ENCODE data around the gene NEGR1.

Gene NEGR1

DNA sequence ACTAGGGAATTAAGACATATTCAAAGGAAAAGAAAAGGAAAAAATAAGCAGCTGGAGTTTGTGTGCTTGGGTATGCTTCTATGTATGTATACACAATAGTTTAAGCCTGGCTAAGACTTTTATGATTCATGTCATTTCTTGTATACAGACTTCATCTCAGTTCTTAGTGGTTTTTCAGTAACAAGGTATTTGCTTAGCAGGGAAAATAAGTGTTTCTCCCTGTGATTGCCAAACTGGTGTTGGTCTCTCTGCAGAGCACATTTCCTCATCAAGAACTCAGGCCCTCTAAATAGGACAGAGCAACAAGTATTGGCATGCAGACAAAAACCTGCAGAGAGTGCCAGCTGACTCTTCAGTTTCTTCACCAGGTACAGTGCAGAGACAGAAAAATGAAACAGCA is 717.1 kb downstream of the NEGR1 start:
- H3K4me1 Mint-ChIP-seq = no peaks in the 10 kb centered on the region
- ATAC-seq (ENCODE audit: low read depth) (no peak), DNase-seq (ENCODE audit: low spot score in 2 of 2) (no peak)
- no peaks in the 10 kb centered on the region for H3K9me3 Mint-ChIP-seq
- H3K27me3 Mint-ChIP-seq = no peaks in the 10 kb centered on the region
- H3K36me3 Mint-ChIP-seq = no peaks in the 10 kb centered on the region
- H3K27ac Mint-ChIP-seq = no peak overlapping the region
- H3K4me3 Mint-ChIP-seq = no peak overlapping the region

DNA sequence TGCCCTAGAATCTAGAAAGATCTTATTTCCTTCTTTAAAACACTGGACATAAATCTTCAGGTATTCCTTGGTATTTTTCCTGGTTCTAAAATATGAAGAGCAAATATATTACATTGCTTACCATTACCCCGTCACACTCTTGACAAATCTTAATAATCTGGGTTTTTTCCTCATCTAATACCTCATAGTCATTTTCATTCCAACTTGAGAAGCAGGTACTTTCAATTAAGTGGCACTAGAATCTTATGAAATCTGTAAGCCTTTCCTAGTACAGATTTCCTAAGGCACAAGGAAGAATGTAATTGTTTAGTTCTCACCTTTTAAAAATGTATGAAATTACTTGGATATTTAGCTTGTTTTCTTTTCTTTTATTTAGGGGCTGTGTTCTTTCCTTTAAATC is 720.0 kb downstream of the NEGR1 start:
- Mint-ChIP-seq H3K4me1 (no peaks in the 10 kb centered on the region), H3K36me3 (no peaks in the 10 kb centered on the region), H3K27ac (no peak overlapping the region), H3K9me3 (no peaks in the 10 kb centered on the region), H3K4me3 (no peak overlapping the region), H3K27me3 (no peaks in the 10 kb centered on the region)
- DNase-seq (ENCODE audit: low spot score in 2 of 2) = no peak
- ATAC-seq (ENCODE audit: low read depth) = no peak

GRCh38 chr1:71561729-71562128 is 720.6 kb downstream of the NEGR1 start:
- no peaks in the 10 kb centered on the region for H3K36me3 Mint-ChIP-seq
- H3K27ac Mint-ChIP-seq = no peak overlapping the region
- ATAC-seq (ENCODE audit: low read depth) (no peak), DNase-seq (ENCODE audit: low spot score in 2 of 2) (no peak)
- H3K4me3 Mint-ChIP-seq = no peak overlapping the region
- no peaks in the 10 kb centered on the region for H3K27me3 Mint-ChIP-seq
- no peaks in the 10 kb centered on the region for H3K4me1 Mint-ChIP-seq
- H3K9me3 Mint-ChIP-seq = no peaks in the 10 kb centered on the region

DNA sequence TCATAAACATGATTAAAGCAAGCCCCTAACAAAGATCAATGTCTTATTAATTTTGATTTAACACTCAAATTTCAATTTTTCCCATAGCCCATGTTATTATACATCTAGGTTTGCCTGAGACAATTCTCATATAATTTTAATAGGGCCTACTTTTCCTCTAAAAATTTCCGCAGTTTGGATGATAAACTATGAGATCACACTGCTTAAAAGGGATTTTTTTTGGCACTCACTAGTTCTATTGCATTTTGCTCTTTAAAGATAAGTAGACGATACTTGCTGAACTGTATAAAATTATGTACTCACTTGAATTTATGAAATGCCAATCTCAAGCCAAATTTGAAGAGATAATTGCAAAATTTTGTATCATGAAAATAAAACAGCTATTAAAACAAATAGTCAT is 721.1 kb downstream of the NEGR1 start:
- Mint-ChIP-seq H3K4me3 (no peak overlapping the region), H3K27ac (no peak overlapping the region), H3K27me3 (no peaks in the 10 kb centered on the region), H3K9me3 (no peaks in the 10 kb centered on the region), H3K4me1 (no peaks in the 10 kb centered on the region), H3K36me3 (no peaks in the 10 kb centered on the region)
- ATAC-seq (ENCODE audit: low read depth) (no peak), DNase-seq (ENCODE audit: low spot score in 2 of 2) (no peak)

- DNase-seq (ENCODE audit: low spot score in 2 of 2) (no peak), ATAC-seq (ENCODE audit: low read depth) (no peak)
- H3K27me3 Mint-ChIP-seq = no peaks in the 10 kb centered on the region
- H3K36me3 Mint-ChIP-seq = no peaks in the 10 kb centered on the region
- no peak overlapping the region for H3K4me3 Mint-ChIP-seq
- H3K27ac Mint-ChIP-seq = no peak overlapping the region
- no peaks in the 10 kb centered on the region for H3K9me3 Mint-ChIP-seq
- H3K4me1 Mint-ChIP-seq = no peaks in the 10 kb centered on the region
These were observed 722.5 kb downstream of the NEGR1 start for GRCh38 chr1:71559880-71560279.

GRCh38 chr1:71557138-71557537 is 725.2 kb downstream of the NEGR1 start:
- no peaks in the 10 kb centered on the region for H3K4me1 Mint-ChIP-seq
- no peaks in the 10 kb centered on the region for H3K27me3 Mint-ChIP-seq
- no peak for ATAC-seq (ENCODE audit: low read depth)
- H3K27ac Mint-ChIP-seq = no peak overlapping the region
- no peaks in the 10 kb centered on the region for H3K36me3 Mint-ChIP-seq
- H3K4me3 Mint-ChIP-seq = no peak overlapping the region
- DNase-seq (ENCODE audit: low spot score in 2 of 2) = no peak
- H3K9me3 Mint-ChIP-seq = no peaks in the 10 kb centered on the region

DNA sequence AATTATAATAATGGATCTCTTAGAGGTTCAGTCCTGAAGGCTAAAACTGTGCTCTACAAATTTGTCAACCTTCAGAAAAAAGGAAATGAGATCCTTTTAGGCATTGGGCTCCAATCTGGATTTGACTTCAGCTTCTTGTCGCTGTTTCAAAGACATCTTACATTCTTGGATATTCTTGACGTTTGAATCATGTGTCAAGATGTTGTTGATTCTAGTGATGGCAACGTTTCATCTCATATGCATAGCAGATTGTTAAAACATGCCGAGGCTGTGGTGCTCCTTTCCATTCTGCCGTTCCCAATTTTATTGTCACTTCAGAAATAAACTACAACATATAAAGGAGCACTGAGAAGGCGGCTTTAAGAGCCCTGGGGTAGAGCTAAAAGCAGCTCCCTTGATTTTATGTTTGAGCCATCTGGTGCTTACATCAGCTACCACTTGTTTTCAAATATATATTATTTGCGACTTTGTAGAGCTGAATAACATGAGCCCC is 733.9 kb downstream of the NEGR1 start:
- no peaks in the 10 kb centered on the region for H3K36me3 Mint-ChIP-seq
- ATAC-seq (ENCODE audit: low read depth) (no peak), DNase-seq (ENCODE audit: low spot score in 2 of 2) (no peak)
- no peak overlapping the region for H3K4me3 Mint-ChIP-seq
- peaks cover 4% of the 10 kb centered on the region for H3K9me3 Mint-ChIP-seq
- H3K27me3 Mint-ChIP-seq = no peaks in the 10 kb centered on the region
- no peaks in the 10 kb centered on the region for H3K4me1 Mint-ChIP-seq
- no peak overlapping the region for H3K27ac Mint-ChIP-seq

DNA sequence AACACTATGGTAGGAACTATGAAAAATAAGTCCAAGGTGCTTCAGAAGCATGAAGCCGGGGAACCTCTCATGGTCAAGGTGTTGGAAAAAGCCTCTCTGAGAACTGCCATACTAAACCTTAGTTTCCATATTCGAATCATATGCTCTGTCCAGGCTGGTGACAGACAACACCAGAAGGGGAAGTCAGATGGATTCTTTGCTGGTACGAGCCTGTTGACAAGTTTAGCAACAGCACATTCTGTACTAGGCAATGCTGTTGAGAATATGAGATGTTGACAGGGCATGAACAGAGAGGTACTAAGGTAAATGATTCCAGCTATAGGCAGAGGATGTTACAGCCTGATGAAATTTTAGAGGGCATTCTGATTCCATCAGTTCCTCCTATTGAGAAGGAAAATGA is 740.2 kb downstream of the NEGR1 start:
- no peak overlapping the region for H3K4me3 Mint-ChIP-seq
- no peak for ATAC-seq (ENCODE audit: low read depth)

DNA sequence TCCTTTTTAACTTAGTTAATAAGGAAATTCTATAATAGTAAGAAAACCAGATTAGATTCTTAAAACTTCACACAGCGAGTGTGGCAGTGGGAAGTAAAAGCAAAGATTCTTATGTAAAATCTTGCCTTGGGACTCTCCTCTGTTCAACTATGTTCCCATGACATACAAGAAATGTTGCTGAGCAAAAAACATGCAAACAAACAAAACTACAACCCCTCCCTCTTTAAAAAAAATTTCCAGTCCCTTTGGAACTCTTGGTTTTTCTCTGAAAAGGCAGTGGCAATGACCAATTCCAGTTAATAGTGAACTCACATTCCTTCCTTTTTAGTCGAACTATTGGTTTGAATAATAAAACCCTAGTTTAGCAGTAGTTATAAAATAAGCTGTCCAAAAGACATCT is 748.4 kb downstream of the NEGR1 start:
- DNase-seq (ENCODE audit: low spot score in 2 of 2) = no peak

More for the DNA sequence above, 740.2 kb downstream of the NEGR1 start:
- no peaks in the 10 kb centered on the region for H3K36me3 Mint-ChIP-seq
- no peaks in the 10 kb centered on the region for H3K9me3 Mint-ChIP-seq
- no peaks in the 10 kb centered on the region for H3K4me1 Mint-ChIP-seq
- DNase-seq (ENCODE audit: low spot score in 2 of 2) = no peak
- H3K27ac Mint-ChIP-seq = no peak overlapping the region
- no peaks in the 10 kb centered on the region for H3K27me3 Mint-ChIP-seq

DNA sequence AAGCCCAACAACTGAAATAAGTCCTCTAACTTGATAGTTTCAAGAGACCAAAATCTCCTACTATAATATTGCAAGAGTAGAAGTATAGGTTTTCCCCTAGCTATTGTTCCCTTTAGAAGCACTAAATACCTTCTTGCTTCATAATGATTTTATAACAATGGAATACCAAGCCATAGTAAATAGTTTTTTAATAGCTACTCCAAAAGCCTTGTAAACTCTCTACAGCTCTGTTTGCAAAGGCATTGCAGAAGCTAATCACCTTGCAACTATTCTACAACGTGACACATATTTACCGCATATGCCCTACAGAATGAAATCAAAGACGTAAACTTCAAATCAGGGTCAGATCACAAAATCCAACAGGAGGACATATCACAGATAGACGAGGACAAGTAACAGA is 750.0 kb downstream of the NEGR1 start:
- H3K4me1 Mint-ChIP-seq = no peaks in the 10 kb centered on the region
- no peak for ATAC-seq (ENCODE audit: low read depth)

More for the DNA sequence above, 748.4 kb downstream of the NEGR1 start:
- H3K4me1 Mint-ChIP-seq = no peaks in the 10 kb centered on the region
- ATAC-seq (ENCODE audit: low read depth) = no peak
- H3K4me3 Mint-ChIP-seq = no peak overlapping the region
- H3K9me3 Mint-ChIP-seq = no peaks in the 10 kb centered on the region
- no peaks in the 10 kb centered on the region for H3K36me3 Mint-ChIP-seq
- no peaks in the 10 kb centered on the region for H3K27me3 Mint-ChIP-seq
- H3K27ac Mint-ChIP-seq = no peak overlapping the region

GRCh38 chr1:71526824-71527223 is 755.5 kb downstream of the NEGR1 start:
- no peak overlapping the region for H3K27ac Mint-ChIP-seq
- H3K9me3 Mint-ChIP-seq = peaks cover 1% of the 10 kb centered on the region
- ATAC-seq (ENCODE audit: low read depth) (no peak), DNase-seq (ENCODE audit: low spot score in 2 of 2) (no peak)
- H3K36me3 Mint-ChIP-seq = no peaks in the 10 kb centered on the region
- H3K27me3 Mint-ChIP-seq = no peaks in the 10 kb centered on the region
- no peaks in the 10 kb centered on the region for H3K4me1 Mint-ChIP-seq
- no peak overlapping the region for H3K4me3 Mint-ChIP-seq

More for the DNA sequence above, 750.0 kb downstream of the NEGR1 start:
- Mint-ChIP-seq H3K4me3 (no peak overlapping the region), H3K27ac (no peak overlapping the region), H3K36me3 (no peaks in the 10 kb centered on the region), H3K9me3 (no peaks in the 10 kb centered on the region), H3K27me3 (no peaks in the 10 kb centered on the region)
- DNase-seq (ENCODE audit: low spot score in 2 of 2) = no peak

DNA sequence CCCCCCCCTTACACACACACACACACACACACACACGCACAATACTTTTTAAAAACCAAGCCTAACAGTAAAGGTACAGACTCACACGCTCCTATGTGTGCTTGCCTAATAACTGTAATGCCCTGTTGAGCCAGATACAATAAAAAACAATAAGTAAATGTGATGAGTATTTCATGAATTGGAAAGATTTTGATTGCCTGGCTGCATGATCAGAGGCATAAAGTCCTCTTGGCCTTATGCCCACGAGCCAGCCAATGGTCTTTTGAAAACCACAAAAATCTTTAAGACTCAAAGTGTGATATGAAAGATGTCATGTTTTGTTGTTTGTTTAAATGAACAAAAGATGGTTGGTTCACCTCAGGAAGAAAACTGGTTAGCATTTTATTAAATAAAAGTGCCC is 759.6 kb downstream of the NEGR1 start:
- Mint-ChIP-seq H3K36me3 (no peaks in the 10 kb centered on the region), H3K9me3 (peaks cover 1% of the 10 kb centered on the region), H3K27me3 (no peaks in the 10 kb centered on the region), H3K4me3 (no peak overlapping the region), H3K27ac (no peak overlapping the region), H3K4me1 (no peaks in the 10 kb centered on the region)
- ATAC-seq (ENCODE audit: low read depth) = no peak
- no peak for DNase-seq (ENCODE audit: low spot score in 2 of 2)

GRCh38 chr1:71521655-71522264 is 760.6 kb downstream of the NEGR1 start:
- no peaks in the 10 kb centered on the region for H3K4me1 Mint-ChIP-seq
- no peak for DNase-seq (ENCODE audit: low spot score in 2 of 2)
- no peak overlapping the region for H3K27ac Mint-ChIP-seq
- peaks cover 1% of the 10 kb centered on the region for H3K9me3 Mint-ChIP-seq
- H3K36me3 Mint-ChIP-seq = no peaks in the 10 kb centered on the region
- no peak for ATAC-seq (ENCODE audit: low read depth)
- H3K27me3 Mint-ChIP-seq = no peaks in the 10 kb centered on the region
- H3K4me3 Mint-ChIP-seq = no peak overlapping the region

GRCh38 chr1:71511505-71511904 is 770.8 kb downstream of the NEGR1 start:
- no peaks in the 10 kb centered on the region for H3K27me3 Mint-ChIP-seq
- H3K9me3 Mint-ChIP-seq = peaks cover 1% of the 10 kb centered on the region
- H3K4me1 Mint-ChIP-seq = no peaks in the 10 kb centered on the region
- no peak overlapping the region for H3K27ac Mint-ChIP-seq
- no peaks in the 10 kb centered on the region for H3K36me3 Mint-ChIP-seq
- ATAC-seq (ENCODE audit: low read depth) (no peak), DNase-seq (ENCODE audit: low spot score in 2 of 2) (no peak)
- H3K4me3 Mint-ChIP-seq = no peak overlapping the region

DNA sequence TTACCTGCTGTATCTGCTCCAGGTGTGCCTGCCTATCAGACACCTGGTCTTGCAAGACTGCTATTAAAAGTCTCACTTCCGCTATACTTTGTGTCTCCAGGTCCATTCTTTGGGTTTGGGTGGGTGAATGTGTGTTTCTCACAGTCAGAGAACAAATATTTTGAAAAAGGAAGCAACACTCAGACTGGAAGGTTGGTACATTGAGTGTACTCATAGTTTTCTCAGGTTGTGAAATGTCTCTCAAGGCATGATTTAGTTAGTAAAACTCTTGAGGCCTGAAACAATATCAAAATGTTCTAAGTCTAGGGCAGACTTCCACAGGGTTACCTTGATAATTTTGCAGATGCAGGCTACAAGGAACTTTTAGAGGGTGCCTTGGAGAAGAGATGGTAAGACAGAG is 771.6 kb downstream of the NEGR1 start:
- H3K9me3 Mint-ChIP-seq = peaks cover 1% of the 10 kb centered on the region
- ATAC-seq (ENCODE audit: low read depth) (no peak), DNase-seq (ENCODE audit: low spot score in 2 of 2) (no peak)
- H3K36me3 Mint-ChIP-seq = no peaks in the 10 kb centered on the region
- no peak overlapping the region for H3K4me3 Mint-ChIP-seq
- no peaks in the 10 kb centered on the region for H3K27me3 Mint-ChIP-seq
- H3K27ac Mint-ChIP-seq = no peak overlapping the region
- no peaks in the 10 kb centered on the region for H3K4me1 Mint-ChIP-seq

Measured in memory B cell (primary cell).